ENCODE data around the gene NAA35.

The NAA35 gene

GRCh38 chr9:86069206-86069869, 128.4 kb downstream of the NAA35 start:
- no peak for DNase-seq
